HepG2 (cell line): Measurements from ENCODE around the gene CAB39. TPM values are rescaled to one million over a fixed set of nuclear protein-coding genes. Genes with fewer than 3 reads are reported as not detected.

ENCODE experiments used
- ELF3 ChIP-seq: IDR thresholded peaks from 2 replicates; pipeline ENCODE4 v1.6.1; 2016; ENCODE audit warnings: missing genetic modification reagents, missing compliant biosample characterization
- FOSL2 ChIP-seq: sonication (generic); formaldehyde crosslinking; IDR thresholded peaks from 2 replicates; pipeline ENCODE4 v1.4.0; 2020; ENCODE audit warnings: missing genetic modification reagents
- GATAD2A ChIP-seq: IDR thresholded peaks from 2 replicates; pipeline ENCODE4 v1.6.1; 2016
- HMG20A ChIP-seq: IDR thresholded peaks from 2 replicates; pipeline ENCODE4 v1.6.1; 2016; ENCODE audit warnings: borderline replicate concordance
- JUNB ChIP-seq: sonication (generic); formaldehyde crosslinking; IDR thresholded peaks from 2 replicates; pipeline ENCODE4 v1.8.0; 2022; ENCODE audit warnings: missing genetic modification reagents, mild to moderate bottlenecking, borderline replicate concordance
- RXRA ChIP-seq: sonication (generic); formaldehyde crosslinking; IDR thresholded peaks from 2 replicates; pipeline ENCODE4 v1.5.1; 2020; ENCODE audit warnings: missing genetic modification reagents
- XRCC5 ChIP-seq: fragments of 200-400 bp; formaldehyde crosslinking; optimal IDR thresholded peaks from 2 replicates; pipeline ENCODE3; 2017; ENCODE audit warnings: mild to moderate bottlenecking, low read length
- ZBTB21 ChIP-seq: sonication (generic); formaldehyde crosslinking; IDR thresholded peaks from 2 replicates; pipeline ENCODE4 v1.4.0; 2020; ENCODE audit warnings: missing genetic modification reagents
- ZNF224 ChIP-seq: sonication (generic); formaldehyde crosslinking; IDR thresholded peaks from 2 replicates; pipeline ENCODE4 v1.5.0; 2020; ENCODE audit warnings: mild to moderate bottlenecking, missing genetic modification reagents
- polyA plus RNA-seq, 8 experiments: library from polyadenylated mRNA; depleted of rRNA in 3 of 8; stranded (reverse) in 7 of 8; unstranded in 1 of 8; fragments of >200 nt; fragmentation: Illumina TruSeq in 4 of 8; extraction: Trizol in 4 of 8; gene quantifications; 2 replicates each; pipeline versions ENCODE4 v1.2.1 to v1.2.3, GENCODE V29; 2011 to 2016; ENCODE audit warnings: low read depth in 4 of 8, missing spikeins in 1 of 8, mixed read lengths in 1 of 8; ENCODE audit not compliant: insufficient read depth in 1 of 8
- total RNA-seq, 5 experiments: library from RNA; depleted of rRNA; stranded (reverse); fragments of >200 nt; fragmentation: Illumina TruSeq; extraction: Trizol; gene quantifications; 2 replicates each; pipeline ENCODE4 v1.2.3, GENCODE V29; 2016; ENCODE audit warnings: low read depth in 1 of 5
- TF ChIP-seq, protein P1 (sequence below): sonication (generic); formaldehyde crosslinking; conservative IDR thresholded peaks from 2 replicates; pipeline ENCODE4 v1.5.0; 2020; ENCODE audit warnings: missing genetic modification reagents
- TF ChIP-seq, protein P2 (sequence below): sonication (generic); formaldehyde crosslinking; IDR thresholded peaks from 2 replicates; pipeline ENCODE4 v1.4.0; 2020; ENCODE audit warnings: missing genetic modification reagents
- TF ChIP-seq, protein P3 (sequence below): sonication (generic); formaldehyde crosslinking; IDR thresholded peaks from 2 replicates; pipeline ENCODE4 v1.8.1; 2023; ENCODE audit warnings: mild to moderate bottlenecking, missing genetic modification reagents
- TF ChIP-seq, protein P4 (sequence below): IDR thresholded peaks from 2 replicates; pipeline ENCODE4 v1.6.1; 2016; ENCODE audit warnings: control low read depth
- TF ChIP-seq, protein P5 (sequence below): IDR thresholded peaks from 2 replicates; pipeline ENCODE4 v1.6.1; 2016; ENCODE audit warnings: mild to moderate bottlenecking
- TF ChIP-seq, protein P6 (sequence below), 2 experiments: sonication (generic) in 1 of 2; formaldehyde crosslinking in 1 of 2; IDR thresholded peaks; 2 replicates each; pipeline versions ENCODE4 v1.6.1 to v1.9.0; 2014 to 2022; ENCODE audit warnings: antibody characterized with exemption in 1 of 2, borderline replicate concordance in 1 of 2, inconsistent platforms in 1 of 2, low read depth in 1 of 2, missing genetic modification reagents in 1 of 2
- TF ChIP-seq, protein P7 (sequence below): IDR thresholded peaks from 2 replicates; pipeline ENCODE4 v1.6.1; 2018; ENCODE audit warnings: missing genetic modification reagents, mild to moderate bottlenecking, missing compliant biosample characterization

Gene CAB39
- total and polyA plus RNA-seq, 2 of the 13 experiments (the other 11 are each of a cell fraction or from before 2014, with no cell fraction given): 19.3 to 45.3 TPM

DNA sequence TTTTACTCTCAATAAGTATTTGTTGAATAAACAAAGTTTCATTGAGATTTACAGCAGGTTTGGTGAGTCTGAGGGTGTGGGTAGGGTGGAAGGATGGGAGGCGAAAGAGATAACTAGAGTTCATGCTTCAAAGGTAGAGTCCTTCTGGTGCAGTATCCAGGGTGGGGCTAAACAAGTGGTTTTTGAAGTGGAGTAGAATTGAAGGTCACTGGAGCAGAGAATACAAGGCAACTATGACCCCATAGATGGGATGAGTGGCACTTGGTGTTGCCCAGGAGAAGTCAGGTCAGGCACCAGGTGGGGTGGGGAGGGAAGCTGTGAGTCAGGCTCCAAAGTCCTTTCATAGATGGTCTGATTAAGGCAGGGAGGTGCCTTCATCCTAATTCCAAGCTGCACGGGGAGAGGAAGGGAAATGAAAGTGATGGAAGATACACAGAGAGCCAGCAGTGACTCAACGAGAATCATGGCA lies 6.6 kb upstream of the CAB39 start (continued):
- TF ChIP-seq JUNB (peak; percentile 73), ELF3 (CRISPR knock-in tag) (peak; percentile 44; the same call in 1 of the 2 replicates), ZNF224 (no peak), XRCC5 (peak; percentile 78), FOSL2 (peak; percentile 97), GATAD2A (CRISPR knock-in tag) (peak; percentile 60), RXRA (peak; percentile 76; the same call in 1 of the 2 replicates), ZBTB21 (CRISPR knock-in tag) (peak; percentile 11; the same call in 1 of the 2 replicates), HMG20A (CRISPR knock-in tag) (peak; percentile 57; the same call in 1 of the 2 replicates)
- TF ChIP-seq, protein P1, sequence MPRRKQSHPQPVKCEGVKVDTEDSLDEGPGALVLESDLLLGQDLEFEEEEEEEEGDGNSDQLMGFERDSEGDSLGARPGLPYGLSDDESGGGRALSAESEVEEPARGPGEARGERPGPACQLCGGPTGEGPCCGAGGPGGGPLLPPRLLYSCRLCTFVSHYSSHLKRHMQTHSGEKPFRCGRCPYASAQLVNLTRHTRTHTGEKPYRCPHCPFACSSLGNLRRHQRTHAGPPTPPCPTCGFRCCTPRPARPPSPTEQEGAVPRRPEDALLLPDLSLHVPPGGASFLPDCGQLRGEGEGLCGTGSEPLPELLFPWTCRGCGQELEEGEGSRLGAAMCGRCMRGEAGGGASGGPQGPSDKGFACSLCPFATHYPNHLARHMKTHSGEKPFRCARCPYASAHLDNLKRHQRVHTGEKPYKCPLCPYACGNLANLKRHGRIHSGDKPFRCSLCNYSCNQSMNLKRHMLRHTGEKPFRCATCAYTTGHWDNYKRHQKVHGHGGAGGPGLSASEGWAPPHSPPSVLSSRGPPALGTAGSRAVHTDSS (CRISPR knock-in tag): no peak
- TF ChIP-seq, protein P2, sequence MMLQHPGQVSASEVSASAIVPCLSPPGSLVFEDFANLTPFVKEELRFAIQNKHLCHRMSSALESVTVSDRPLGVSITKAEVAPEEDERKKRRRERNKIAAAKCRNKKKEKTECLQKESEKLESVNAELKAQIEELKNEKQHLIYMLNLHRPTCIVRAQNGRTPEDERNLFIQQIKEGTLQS (CRISPR knock-in tag): peak; percentile 78
- TF ChIP-seq, protein P3, sequence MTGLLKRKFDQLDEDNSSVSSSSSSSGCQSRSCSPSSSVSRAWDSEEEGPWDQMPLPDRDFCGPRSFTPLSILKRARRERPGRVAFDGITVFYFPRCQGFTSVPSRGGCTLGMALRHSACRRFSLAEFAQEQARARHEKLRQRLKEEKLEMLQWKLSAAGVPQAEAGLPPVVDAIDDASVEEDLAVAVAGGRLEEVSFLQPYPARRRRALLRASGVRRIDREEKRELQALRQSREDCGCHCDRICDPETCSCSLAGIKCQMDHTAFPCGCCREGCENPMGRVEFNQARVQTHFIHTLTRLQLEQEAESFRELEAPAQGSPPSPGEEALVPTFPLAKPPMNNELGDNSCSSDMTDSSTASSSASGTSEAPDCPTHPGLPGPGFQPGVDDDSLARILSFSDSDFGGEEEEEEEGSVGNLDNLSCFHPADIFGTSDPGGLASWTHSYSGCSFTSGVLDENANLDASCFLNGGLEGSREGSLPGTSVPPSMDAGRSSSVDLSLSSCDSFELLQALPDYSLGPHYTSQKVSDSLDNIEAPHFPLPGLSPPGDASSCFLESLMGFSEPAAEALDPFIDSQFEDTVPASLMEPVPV (CRISPR knock-in tag): no peak
- TF ChIP-seq, protein P4, sequence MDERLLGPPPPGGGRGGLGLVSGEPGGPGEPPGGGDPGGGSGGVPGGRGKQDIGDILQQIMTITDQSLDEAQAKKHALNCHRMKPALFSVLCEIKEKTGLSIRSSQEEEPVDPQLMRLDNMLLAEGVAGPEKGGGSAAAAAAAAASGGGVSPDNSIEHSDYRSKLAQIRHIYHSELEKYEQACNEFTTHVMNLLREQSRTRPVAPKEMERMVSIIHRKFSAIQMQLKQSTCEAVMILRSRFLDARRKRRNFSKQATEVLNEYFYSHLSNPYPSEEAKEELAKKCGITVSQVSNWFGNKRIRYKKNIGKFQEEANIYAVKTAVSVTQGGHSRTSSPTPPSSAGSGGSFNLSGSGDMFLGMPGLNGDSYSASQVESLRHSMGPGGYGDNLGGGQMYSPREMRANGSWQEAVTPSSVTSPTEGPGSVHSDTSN (CRISPR knock-in tag): peak; percentile 70
- TF ChIP-seq, protein P5, sequence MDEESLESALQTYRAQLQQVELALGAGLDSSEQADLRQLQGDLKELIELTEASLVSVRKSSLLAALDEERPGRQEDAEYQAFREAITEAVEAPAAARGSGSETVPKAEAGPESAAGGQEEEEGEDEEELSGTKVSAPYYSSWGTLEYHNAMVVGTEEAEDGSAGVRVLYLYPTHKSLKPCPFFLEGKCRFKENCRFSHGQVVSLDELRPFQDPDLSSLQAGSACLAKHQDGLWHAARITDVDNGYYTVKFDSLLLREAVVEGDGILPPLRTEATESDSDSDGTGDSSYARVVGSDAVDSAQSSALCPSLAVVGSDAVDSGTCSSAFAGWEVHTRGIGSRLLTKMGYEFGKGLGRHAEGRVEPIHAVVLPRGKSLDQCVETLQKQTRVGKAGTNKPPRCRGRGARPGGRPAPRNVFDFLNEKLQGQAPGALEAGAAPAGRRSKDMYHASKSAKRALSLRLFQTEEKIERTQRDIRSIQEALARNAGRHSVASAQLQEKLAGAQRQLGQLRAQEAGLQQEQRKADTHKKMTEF: peak; percentile 26; the same call in 1 of the 2 replicates
- TF ChIP-seq, protein P6, sequence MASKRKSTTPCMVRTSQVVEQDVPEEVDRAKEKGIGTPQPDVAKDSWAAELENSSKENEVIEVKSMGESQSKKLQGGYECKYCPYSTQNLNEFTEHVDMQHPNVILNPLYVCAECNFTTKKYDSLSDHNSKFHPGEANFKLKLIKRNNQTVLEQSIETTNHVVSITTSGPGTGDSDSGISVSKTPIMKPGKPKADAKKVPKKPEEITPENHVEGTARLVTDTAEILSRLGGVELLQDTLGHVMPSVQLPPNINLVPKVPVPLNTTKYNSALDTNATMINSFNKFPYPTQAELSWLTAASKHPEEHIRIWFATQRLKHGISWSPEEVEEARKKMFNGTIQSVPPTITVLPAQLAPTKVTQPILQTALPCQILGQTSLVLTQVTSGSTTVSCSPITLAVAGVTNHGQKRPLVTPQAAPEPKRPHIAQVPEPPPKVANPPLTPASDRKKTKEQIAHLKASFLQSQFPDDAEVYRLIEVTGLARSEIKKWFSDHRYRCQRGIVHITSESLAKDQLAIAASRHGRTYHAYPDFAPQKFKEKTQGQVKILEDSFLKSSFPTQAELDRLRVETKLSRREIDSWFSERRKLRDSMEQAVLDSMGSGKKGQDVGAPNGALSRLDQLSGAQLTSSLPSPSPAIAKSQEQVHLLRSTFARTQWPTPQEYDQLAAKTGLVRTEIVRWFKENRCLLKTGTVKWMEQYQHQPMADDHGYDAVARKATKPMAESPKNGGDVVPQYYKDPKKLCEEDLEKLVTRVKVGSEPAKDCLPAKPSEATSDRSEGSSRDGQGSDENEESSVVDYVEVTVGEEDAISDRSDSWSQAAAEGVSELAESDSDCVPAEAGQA (IDR thresholded peaks at IDR 0.05; ENCODE audit: low read depth): no peak
- TF ChIP-seq, protein P6 (CRISPR knock-in tag; IDR thresholded peaks at IDR 0.05; ENCODE audit: borderline replicate concordance): no peak
- TF ChIP-seq, protein P7, sequence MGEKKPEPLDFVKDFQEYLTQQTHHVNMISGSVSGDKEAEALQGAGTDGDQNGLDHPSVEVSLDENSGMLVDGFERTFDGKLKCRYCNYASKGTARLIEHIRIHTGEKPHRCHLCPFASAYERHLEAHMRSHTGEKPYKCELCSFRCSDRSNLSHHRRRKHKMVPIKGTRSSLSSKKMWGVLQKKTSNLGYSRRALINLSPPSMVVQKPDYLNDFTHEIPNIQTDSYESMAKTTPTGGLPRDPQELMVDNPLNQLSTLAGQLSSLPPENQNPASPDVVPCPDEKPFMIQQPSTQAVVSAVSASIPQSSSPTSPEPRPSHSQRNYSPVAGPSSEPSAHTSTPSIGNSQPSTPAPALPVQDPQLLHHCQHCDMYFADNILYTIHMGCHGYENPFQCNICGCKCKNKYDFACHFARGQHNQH: 0 out of 2 replicates have a peak, but pooled peaks have one; percentile 39
